Stimulated activated naive CD8-positive, alpha-beta T cell treated with anti-CD3 and anti-CD28 coated beads, Interleukin-15, Interleukin-2, amounts not matched to agents 100 ng/mL and 50 ng/mL, for 24 hours (primary cell): ENCODE data around the gene SLC6A7.

Source experiments
- H3K27ac Mint-ChIP-seq: one replicate; pipeline ENCODE4 v1.8.0; 2021; ENCODE audit warnings: mild to moderate bottlenecking, mixed read lengths
- H3K27me3 Mint-ChIP-seq: one replicate; pipeline ENCODE4 v1.8.0; 2021; ENCODE audit warnings: mixed read lengths
- H3K36me3 Mint-ChIP-seq: one replicate; pipeline ENCODE4 v1.8.0; 2021; ENCODE audit warnings: low read depth, mixed read lengths
- H3K4me1 Mint-ChIP-seq: one replicate; pipeline ENCODE4 v1.8.0; 2021; ENCODE audit warnings: low read depth, mixed read lengths
- H3K4me3 Mint-ChIP-seq: one replicate; pipeline ENCODE4 v1.8.0; 2021; ENCODE audit warnings: mild to moderate bottlenecking, mixed read lengths
- H3K9me3 Mint-ChIP-seq: one replicate; pipeline ENCODE4 v1.8.0; 2021; ENCODE audit warnings: mixed read lengths

The SLC6A7 gene

GRCh38 chr5:150189728-150190502 lies at the start of gene SLC6A7:
Gene SLC6A7 (plus strand): TSS chr5:150190062. CDS start chr5:150190328, 266 bp downstream.
- Mint-ChIP-seq H3K27ac (no peak within 1 kb of the TSS), H3K9me3 (no peaks in the 10 kb centered on the region), H3K4me1 (no peaks in the 10 kb centered on the region), H3K4me3 (no peak within 1 kb of the TSS), H3K36me3 (no peaks in the 10 kb centered on the region), H3K27me3 (peaks cover 32% of the 10 kb centered on the region)

DNA sequence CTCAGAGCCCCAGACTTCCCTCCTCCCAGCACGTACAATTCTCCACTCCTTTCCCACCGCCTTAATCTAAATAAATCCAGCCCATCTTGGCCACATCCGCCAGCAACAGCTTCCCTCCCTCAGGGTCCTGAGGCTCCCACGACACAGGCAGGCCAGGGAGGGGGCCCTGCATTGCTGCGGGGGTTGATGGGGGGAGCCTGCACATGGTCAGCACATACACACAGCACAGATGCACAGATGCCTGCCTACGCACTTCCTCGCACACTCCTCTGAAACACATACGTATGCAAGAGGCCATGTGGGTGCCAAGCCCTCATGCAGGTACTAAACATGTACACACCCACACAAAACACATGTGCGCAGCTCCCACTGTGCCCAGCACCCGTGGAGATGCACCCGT lies 49.0 kb upstream of the SLC6A7 start:
- no peaks in the 10 kb centered on the region for H3K36me3 Mint-ChIP-seq
- no peaks in the 10 kb centered on the region for H3K4me1 Mint-ChIP-seq
- no peak overlapping the region for H3K4me3 Mint-ChIP-seq
- H3K27ac Mint-ChIP-seq, result no peak overlapping the region
- H3K9me3 Mint-ChIP-seq, result no peaks in the 10 kb centered on the region
- H3K27me3 Mint-ChIP-seq, result no peaks in the 10 kb centered on the region

- H3K4me1 Mint-ChIP-seq, result no peaks in the 10 kb centered on the region
- H3K9me3 Mint-ChIP-seq, result no peaks in the 10 kb centered on the region
- no peak overlapping the region for H3K4me3 Mint-ChIP-seq
- no peak overlapping the region for H3K27ac Mint-ChIP-seq
- H3K27me3 Mint-ChIP-seq, result no peaks in the 10 kb centered on the region
- no peaks in the 10 kb centered on the region for H3K36me3 Mint-ChIP-seq
Measured at GRCh38 chr5:150141544-150142184, 48.2 kb upstream of the SLC6A7 start.

DNA sequence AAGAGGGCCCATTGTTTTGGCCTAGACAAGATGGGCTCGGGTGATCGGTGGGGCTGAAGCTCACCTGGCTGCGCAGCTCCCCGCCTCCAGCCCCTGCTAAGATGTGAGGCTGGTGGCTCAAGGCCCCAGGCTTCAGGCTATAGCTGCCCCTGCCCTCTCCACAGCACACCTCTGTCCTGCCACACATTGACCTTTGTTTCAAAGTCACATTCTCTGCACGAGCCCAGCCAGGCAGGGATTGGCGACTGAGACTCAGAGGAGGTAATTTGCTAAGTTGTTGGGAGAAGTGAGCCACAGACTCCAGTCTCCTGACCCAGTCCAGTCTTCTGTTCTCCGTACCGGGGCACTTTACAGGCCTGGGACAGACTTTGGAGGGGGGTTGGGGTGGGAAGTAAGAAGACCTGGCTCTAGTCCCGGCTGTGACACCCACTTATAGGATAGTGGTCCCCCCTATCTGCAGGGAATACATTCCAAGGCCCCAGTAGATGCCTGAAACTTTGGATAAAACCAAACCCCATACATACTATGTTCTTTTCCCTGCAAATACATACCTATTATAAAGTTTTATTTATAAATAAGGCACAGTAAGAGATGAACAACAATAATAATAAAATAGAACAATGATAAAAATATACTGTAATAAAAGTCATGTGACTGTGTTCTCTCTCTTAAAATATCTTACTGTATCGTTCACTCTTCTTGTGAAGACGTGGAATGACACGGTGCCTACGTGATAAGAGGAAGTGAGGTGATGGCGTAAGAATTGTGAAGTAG lies 47.5 kb upstream of the SLC6A7 start:
- H3K27ac Mint-ChIP-seq, result no peak overlapping the region
- no peaks in the 10 kb centered on the region for H3K27me3 Mint-ChIP-seq
- H3K4me3 Mint-ChIP-seq, result no peak overlapping the region
- H3K4me1 Mint-ChIP-seq, result no peaks in the 10 kb centered on the region
- H3K9me3 Mint-ChIP-seq, result no peaks in the 10 kb centered on the region
- no peaks in the 10 kb centered on the region for H3K36me3 Mint-ChIP-seq

DNA sequence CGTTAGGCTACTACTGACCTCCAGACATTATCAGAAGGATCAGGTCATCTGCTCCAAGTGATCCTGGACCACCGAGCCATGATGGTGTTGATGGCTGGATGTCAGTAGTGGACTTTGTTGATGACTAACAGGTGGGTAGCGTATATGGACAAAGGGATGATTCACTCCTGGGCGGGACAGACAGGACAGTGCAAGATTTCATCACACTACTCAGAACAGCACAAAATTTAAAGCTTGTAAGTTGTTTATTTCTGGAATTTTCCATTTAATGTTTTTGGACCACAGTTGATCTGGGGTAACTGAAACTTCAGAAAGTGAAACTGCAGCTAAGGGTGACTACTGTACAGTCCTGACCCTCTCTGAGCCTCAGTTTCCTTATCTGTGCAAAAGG lies 46.9 kb upstream of the SLC6A7 start:
- H3K27ac Mint-ChIP-seq, result no peak overlapping the region
- no peak overlapping the region for H3K4me3 Mint-ChIP-seq
- no peaks in the 10 kb centered on the region for H3K36me3 Mint-ChIP-seq
- H3K9me3 Mint-ChIP-seq, result no peaks in the 10 kb centered on the region
- no peaks in the 10 kb centered on the region for H3K4me1 Mint-ChIP-seq
- no peaks in the 10 kb centered on the region for H3K27me3 Mint-ChIP-seq

GRCh38 chr5:150143350-150144245 lies 46.3 kb upstream of the SLC6A7 start:
- H3K27ac Mint-ChIP-seq, result no peak overlapping the region
- no peak overlapping the region for H3K4me3 Mint-ChIP-seq
- H3K9me3 Mint-ChIP-seq, result no peaks in the 10 kb centered on the region
- H3K27me3 Mint-ChIP-seq, result no peaks in the 10 kb centered on the region
- no peaks in the 10 kb centered on the region for H3K4me1 Mint-ChIP-seq
- no peaks in the 10 kb centered on the region for H3K36me3 Mint-ChIP-seq

DNA sequence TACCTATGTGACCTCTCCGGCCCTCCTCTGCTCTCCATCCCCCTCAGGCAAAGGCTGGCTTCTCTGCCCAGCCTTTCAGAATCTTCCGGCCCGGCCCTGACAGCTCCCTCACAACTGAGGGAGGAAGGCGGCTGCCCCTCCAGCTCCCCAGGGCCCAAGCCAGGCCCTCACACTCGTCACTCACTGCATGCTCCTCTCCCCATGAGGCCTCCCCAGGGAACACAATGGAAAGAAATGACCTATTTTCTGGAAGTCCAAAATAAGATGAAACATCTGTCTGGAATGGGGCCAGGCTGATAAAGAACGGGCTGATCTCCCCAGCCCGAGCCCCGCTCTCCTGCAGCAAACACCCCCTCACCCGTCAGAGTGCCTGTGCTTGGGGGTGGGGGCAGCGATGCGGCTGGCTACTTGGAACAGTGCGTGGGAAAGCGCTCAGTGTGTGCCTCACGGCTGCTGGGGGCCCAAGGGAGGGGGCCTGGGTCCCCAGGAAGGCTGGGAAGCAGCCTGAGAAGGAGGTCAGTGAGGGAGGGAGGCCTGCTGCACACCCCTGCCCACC lies 45.5 kb upstream of the SLC6A7 start:
- Mint-ChIP-seq H3K27me3 (no peaks in the 10 kb centered on the region), H3K27ac (no peak overlapping the region), H3K9me3 (no peaks in the 10 kb centered on the region), H3K36me3 (no peaks in the 10 kb centered on the region), H3K4me3 (no peak overlapping the region), H3K4me1 (no peaks in the 10 kb centered on the region)

- H3K4me1 Mint-ChIP-seq, result no peaks in the 10 kb centered on the region
- H3K36me3 Mint-ChIP-seq, result no peaks in the 10 kb centered on the region
- no peaks in the 10 kb centered on the region for H3K9me3 Mint-ChIP-seq
- H3K27me3 Mint-ChIP-seq, result no peaks in the 10 kb centered on the region
- H3K4me3 Mint-ChIP-seq, result no peak overlapping the region
- H3K27ac Mint-ChIP-seq, result no peak overlapping the region
Measured at GRCh38 chr5:150144879-150145278, 45.0 kb upstream of the SLC6A7 start.

DNA sequence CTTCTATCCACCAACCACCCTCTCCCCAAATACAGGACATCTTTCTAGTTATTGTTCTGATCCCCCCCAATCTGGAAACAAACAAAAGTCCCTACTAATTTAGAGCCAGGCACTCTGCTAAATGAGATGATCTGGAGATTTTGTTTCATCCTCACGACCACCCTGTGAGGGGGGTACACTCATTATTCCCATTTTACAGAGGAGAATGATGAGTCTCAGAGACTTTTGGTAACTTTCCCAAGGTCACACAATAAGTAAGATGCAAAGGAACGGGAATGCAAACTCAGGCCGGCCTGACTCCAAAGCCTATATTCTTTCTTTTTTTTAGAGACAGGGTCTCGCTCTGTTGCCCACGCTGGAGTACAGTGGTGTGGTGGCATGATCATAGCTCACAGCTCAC lies 43.6 kb upstream of the SLC6A7 start:
- Mint-ChIP-seq H3K4me1 (no peaks in the 10 kb centered on the region), H3K27ac (no peak overlapping the region), H3K36me3 (no peaks in the 10 kb centered on the region), H3K27me3 (no peaks in the 10 kb centered on the region), H3K4me3 (no peak overlapping the region), H3K9me3 (no peaks in the 10 kb centered on the region)

DNA sequence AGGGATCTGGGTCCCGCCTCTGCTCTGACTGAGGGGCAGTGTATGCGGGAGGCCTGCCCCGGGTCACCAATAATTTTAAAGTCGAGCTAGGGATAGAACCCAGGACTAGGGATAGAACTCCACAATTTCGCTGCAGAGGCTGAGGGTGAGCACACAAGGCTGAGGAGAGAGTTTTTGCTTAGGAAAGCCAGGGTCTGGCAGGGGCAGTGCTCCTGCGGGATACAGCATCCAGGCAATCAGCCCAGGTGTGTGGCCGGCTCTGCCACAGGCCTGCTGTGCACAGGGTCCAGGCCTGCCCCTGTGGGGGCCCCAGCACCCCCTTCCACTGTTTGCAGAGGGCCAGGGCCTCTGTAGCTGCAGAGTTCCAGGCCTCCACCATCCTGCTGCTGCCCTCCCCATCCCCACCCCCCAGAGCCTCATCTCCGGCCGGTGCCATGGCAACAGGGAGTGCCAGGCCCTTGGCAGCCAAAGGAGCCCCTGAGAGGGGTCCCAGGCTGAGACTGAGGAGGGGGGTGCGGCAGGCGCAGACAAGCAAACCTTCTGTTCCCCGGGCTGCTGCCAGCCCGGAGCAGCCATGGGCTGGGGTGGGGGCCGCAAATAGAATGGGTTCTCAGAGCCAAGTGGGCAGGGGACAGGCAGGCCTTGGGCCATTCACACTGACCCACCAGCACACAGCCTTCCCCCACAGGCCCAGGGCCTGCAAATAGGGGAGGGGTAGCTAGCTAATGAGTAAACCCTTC lies 42.8 kb upstream of the SLC6A7 start:
- no peaks in the 10 kb centered on the region for H3K27me3 Mint-ChIP-seq
- no peaks in the 10 kb centered on the region for H3K36me3 Mint-ChIP-seq
- H3K27ac Mint-ChIP-seq, result no peak overlapping the region
- no peak overlapping the region for H3K4me3 Mint-ChIP-seq
- no peaks in the 10 kb centered on the region for H3K9me3 Mint-ChIP-seq
- H3K4me1 Mint-ChIP-seq, result no peaks in the 10 kb centered on the region

GRCh38 chr5:150147670-150148069 lies 42.2 kb upstream of the SLC6A7 start:
- no peaks in the 10 kb centered on the region for H3K27me3 Mint-ChIP-seq
- no peaks in the 10 kb centered on the region for H3K9me3 Mint-ChIP-seq
- no peak overlapping the region for H3K27ac Mint-ChIP-seq
- no peaks in the 10 kb centered on the region for H3K36me3 Mint-ChIP-seq
- no peak overlapping the region for H3K4me3 Mint-ChIP-seq
- no peaks in the 10 kb centered on the region for H3K4me1 Mint-ChIP-seq

DNA sequence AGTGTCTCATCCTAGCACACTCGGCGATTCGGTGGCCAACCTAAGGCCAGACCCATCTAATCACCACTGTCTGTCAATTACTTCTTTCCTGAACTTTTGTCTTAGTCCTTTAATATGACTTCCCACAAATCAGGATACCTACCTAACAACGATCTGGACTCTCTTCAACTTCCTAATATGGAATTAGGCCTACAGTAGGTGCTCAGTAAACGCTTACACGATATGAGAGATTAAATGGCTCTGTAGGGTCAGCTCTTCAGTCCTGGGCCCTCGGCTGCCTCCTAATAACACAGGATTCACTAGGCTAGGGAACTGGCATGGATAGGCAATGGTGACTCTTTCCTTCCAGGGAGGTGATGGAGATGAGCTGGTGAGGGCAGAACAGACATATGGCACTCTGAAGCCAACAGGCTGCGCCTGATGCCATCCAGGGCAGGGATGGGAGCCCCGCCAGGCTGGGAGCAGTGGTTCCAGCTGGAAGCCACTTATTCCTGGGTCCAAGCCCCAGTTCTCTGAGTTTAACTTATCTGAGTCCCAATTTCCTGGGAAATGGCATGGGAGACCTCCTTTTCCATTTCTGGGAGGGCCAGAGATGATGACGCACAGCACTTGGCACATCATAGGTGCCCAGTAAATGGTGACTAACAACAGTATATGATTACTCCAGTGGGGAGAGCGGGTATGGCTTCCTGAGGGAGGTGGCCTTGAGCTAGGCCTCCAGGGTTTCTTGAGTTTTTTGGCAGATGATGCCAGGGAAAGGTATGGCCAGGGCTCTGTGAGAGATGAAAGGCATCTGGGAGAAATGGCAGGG lies 41.5 kb upstream of the SLC6A7 start:
- Mint-ChIP-seq H3K27ac (no peak overlapping the region), H3K36me3 (no peaks in the 10 kb centered on the region), H3K4me3 (no peak overlapping the region), H3K27me3 (no peaks in the 10 kb centered on the region), H3K9me3 (no peaks in the 10 kb centered on the region), H3K4me1 (no peaks in the 10 kb centered on the region)

GRCh38 chr5:150149618-150150017 lies 40.2 kb upstream of the SLC6A7 start:
- Mint-ChIP-seq H3K4me1 (no peaks in the 10 kb centered on the region), H3K36me3 (no peaks in the 10 kb centered on the region), H3K27me3 (peaks cover 4% of the 10 kb centered on the region), H3K9me3 (no peaks in the 10 kb centered on the region), H3K4me3 (no peak overlapping the region), H3K27ac (no peak overlapping the region)
